Activated CD8-positive, alpha-beta T cell treated with anti-CD3 and anti-CD28 coated beads, Interleukin-2, amount 10 ng/mL, durations not matched to agents 7 days and 5 days (primary cell): Measurements from ENCODE around the gene YPEL4. TPM values are rescaled to one million over a fixed set of nuclear protein-coding genes. Genes with fewer than 3 reads are reported as not detected.
"Not testable (repeated sequence)": the region's sequence is repeated elsewhere in the genome, so short reads cannot be mapped to it uniquely, and the experiment has no call there.

Experiments used
- ATAC-seq: fragments of 150-1000 bp; cut with Tn5 transposase; one replicate; pipeline ENCODE4 v1.10.0; 2021; ENCODE audit warnings: moderate library complexity
- CTCF ChIA-PET: fragments of 350-600 bp; sonication (Branson Sonifier 250); formaldehyde crosslinking; loops from one replicate; lab custom pipeline; 2021; ENCODE audit warnings: antibody characterized with exemption; lab: Charles Lee
- POLR2A ChIA-PET: fragments of 350-600 bp; sonication (Branson Sonifier 250); formaldehyde crosslinking; loops from one replicate; lab custom pipeline; 2021; ENCODE audit warnings: antibody characterized with exemption; lab: Charles Lee
- DNase-seq: peaks from one replicate; pipeline ENCODE4 v3.0.0-alpha.2; 2020
- H3K27ac Mint-ChIP-seq: one replicate; pipeline ENCODE4 v1.8.0; 2021; ENCODE audit warnings: mild to moderate bottlenecking, mixed read lengths
- H3K27me3 Mint-ChIP-seq: one replicate; pipeline ENCODE4 v1.8.0; 2021; ENCODE audit warnings: low read depth, mixed read lengths
- H3K36me3 Mint-ChIP-seq: one replicate; pipeline ENCODE4 v1.8.0; 2021; ENCODE audit warnings: low read depth, mixed read lengths
- H3K4me1 Mint-ChIP-seq: one replicate; pipeline ENCODE4 v1.8.0; 2021; ENCODE audit warnings: low read depth, mixed read lengths
- H3K4me3 Mint-ChIP-seq: one replicate; pipeline ENCODE4 v1.8.0; 2021; ENCODE audit warnings: mild to moderate bottlenecking, mixed read lengths
- H3K9me3 Mint-ChIP-seq: one replicate; pipeline ENCODE4 v1.8.0; 2022; ENCODE audit warnings: mixed read lengths; ENCODE audit not compliant: insufficient read depth
- total RNA-seq, 2 experiments: library from RNA; stranded (reverse); gene quantifications; one replicate each; pipeline ENCODE4 v1.2.3, GENCODE V29; 2021

The YPEL4 gene
- under 1 TPM; 0.11 to 0.13 TPM for total RNA-seq

GRCh38 chr11:57649826-57650738, at the start of gene YPEL4:
TSS of gene YPEL4 (minus strand) at chr11:57649912. CDS start at chr11:57647107, 2,805 bp downstream.
- H3K9me3 Mint-ChIP-seq = no peaks in the 10 kb centered on the region
- H3K27ac Mint-ChIP-seq = peak within 1 kb of the TSS; percentile 71
- ATAC-seq = peak; percentile 76
- H3K4me3 Mint-ChIP-seq = peak within 1 kb of the TSS; percentile 71
- CTCF ChIA-PET = interaction anchor here (2.2 to 16.2 kb wide), 3 partner anchors 10 to 157 kb away, joined by 10 to 421 read pairs (median 12); partner anchors contain the start of gene UBE2L6
- DNase-seq = peak; percentile 77
- POLR2A ChIA-PET = no interaction called here
- no peaks in the 10 kb centered on the region for H3K36me3 Mint-ChIP-seq
- H3K4me1 Mint-ChIP-seq = peaks cover 61% of the 10 kb centered on the region
- H3K27me3 Mint-ChIP-seq = peaks cover 42% of the 10 kb centered on the region

GRCh38 chr11:57698843-57699365, 49.2 kb upstream of the YPEL4 start:
- ATAC-seq (peak; percentile 25), DNase-seq (no peak)
- Mint-ChIP-seq H3K9me3 (no peaks in the 10 kb centered on the region), H3K27me3 (no peaks in the 10 kb centered on the region), H3K27ac (no peak overlapping the region), H3K36me3 (peaks cover 58% of the 10 kb centered on the region), H3K4me3 (no peak overlapping the region), H3K4me1 (no peaks in the 10 kb centered on the region)
- ChIA-PET CTCF (interaction anchor here (4.0 kb wide), 1 partner anchor 102 kb away, joined by 18 read pairs; no protein-coding TSS in a partner anchor), POLR2A (interaction anchor here (1.1 kb wide), 1 partner anchor 43 kb away, joined by 3 read pairs; the partner anchor contains the start of gene SELENOH)

GRCh38 chr11:57690474-57690873, 40.8 kb upstream of the YPEL4 start:
- H3K27ac Mint-ChIP-seq, H3K9me3 Mint-ChIP-seq, H3K27me3 Mint-ChIP-seq, H3K4me3 Mint-ChIP-seq, POLR2A ChIA-PET, CTCF ChIA-PET, H3K4me1 Mint-ChIP-seq, DNase-seq, ATAC-seq: not testable (repeated sequence)
- peaks cover 59% of the 10 kb centered on the region for H3K36me3 Mint-ChIP-seq

- no peak for ATAC-seq
- POLR2A ChIA-PET = no interaction called here
- CTCF ChIA-PET = interaction anchor here (1.2 to 10.3 kb wide), 2 partner anchors 39 to 119 kb away, joined by 3 to 55 read pairs; no protein-coding TSS in a partner anchor
- Mint-ChIP-seq H3K36me3 (peaks cover 62% of the 10 kb centered on the region), H3K4me3 (no peak overlapping the region), H3K4me1 (peaks cover 26% of the 10 kb centered on the region), H3K9me3 (no peaks in the 10 kb centered on the region), H3K27me3 (no peaks in the 10 kb centered on the region), H3K27ac (no peak overlapping the region)
- no peak for DNase-seq
Measured at GRCh38 chr11:57681168-57681567, 31.5 kb upstream of the YPEL4 start.

- POLR2A ChIA-PET = no interaction called here
- H3K36me3 Mint-ChIP-seq = peaks cover 65% of the 10 kb centered on the region
- ATAC-seq = no peak
Measured at GRCh38 chr11:57680552-57680874, 30.8 kb upstream of the YPEL4 start.

GRCh38 chr11:57679396-57679795, 29.7 kb upstream of the YPEL4 start:
- CTCF ChIA-PET = interaction anchor here (0.5 to 10.3 kb wide), 2 partner anchors 22 to 121 kb away, joined by 3 to 55 read pairs; no protein-coding TSS in a partner anchor
- POLR2A ChIA-PET = interaction anchor here (1.0 kb wide), 1 partner anchor 63 kb away, joined by 3 read pairs; no protein-coding TSS in a partner anchor
- peaks cover 63% of the 10 kb centered on the region for H3K36me3 Mint-ChIP-seq

More at GRCh38 chr11:57680552-57680874, 30.8 kb upstream of the YPEL4 start:
- H3K27ac Mint-ChIP-seq = peak overlapping the region; percentile 24
- no peak overlapping the region for H3K4me3 Mint-ChIP-seq
- CTCF ChIA-PET = interaction anchor here (0.7 to 10.3 kb wide), 2 partner anchors 21 to 120 kb away, joined by 3 to 55 read pairs; no protein-coding TSS in a partner anchor
- no peaks in the 10 kb centered on the region for H3K9me3 Mint-ChIP-seq
- H3K4me1 Mint-ChIP-seq = peaks cover 32% of the 10 kb centered on the region
- no peaks in the 10 kb centered on the region for H3K27me3 Mint-ChIP-seq
- DNase-seq = no peak

GRCh38 chr11:57675176-57675941, 25.6 kb upstream of the YPEL4 start:
- Mint-ChIP-seq H3K9me3 (no peaks in the 10 kb centered on the region), H3K27me3 (no peaks in the 10 kb centered on the region), H3K4me3 (no peak overlapping the region), H3K4me1 (peaks cover 64% of the 10 kb centered on the region), H3K36me3 (peaks cover 61% of the 10 kb centered on the region), H3K27ac (no peak overlapping the region)
- DNase-seq = no peak
- ChIA-PET POLR2A (interaction anchor here (1.0 kb wide), 1 partner anchor 14 kb away, joined by 3 read pairs; no protein-coding TSS in a partner anchor), CTCF (interaction anchor here (0.7 to 10.3 kb wide), 3 partner anchors 36 to 148 kb away, joined by 3 to 55 read pairs (median 4); partner anchors contain the start of gene MED19)
- no peak for ATAC-seq

More at GRCh38 chr11:57679396-57679795, 29.7 kb upstream of the YPEL4 start:
- Mint-ChIP-seq H3K4me3 (no peak overlapping the region), H3K27ac (peak overlapping the region; percentile 24), H3K27me3 (no peaks in the 10 kb centered on the region), H3K4me1 (peaks cover 37% of the 10 kb centered on the region), H3K9me3 (no peaks in the 10 kb centered on the region)
- no peak for DNase-seq
- ATAC-seq = no peak

GRCh38 chr11:57674251-57674650, 24.5 kb upstream of the YPEL4 start:
- ATAC-seq (no peak), DNase-seq (no peak)
- H3K36me3 Mint-ChIP-seq = peaks cover 60% of the 10 kb centered on the region
- no peak overlapping the region for H3K4me3 Mint-ChIP-seq
- H3K27ac Mint-ChIP-seq = peak overlapping the region; percentile 3
- no peaks in the 10 kb centered on the region for H3K27me3 Mint-ChIP-seq
- no peaks in the 10 kb centered on the region for H3K9me3 Mint-ChIP-seq
- ChIA-PET POLR2A (no interaction called here), CTCF (interaction anchor here (10.3 kb wide), 1 partner anchor 126 kb away, joined by 55 read pairs; no protein-coding TSS in a partner anchor)
- H3K4me1 Mint-ChIP-seq = peaks cover 65% of the 10 kb centered on the region

- Mint-ChIP-seq H3K27me3 (no peaks in the 10 kb centered on the region), H3K36me3 (peaks cover 33% of the 10 kb centered on the region), H3K27ac (peak overlapping the region; percentile 99), H3K4me3 (peak overlapping the region; percentile 96), H3K4me1 (peaks cover 51% of the 10 kb centered on the region), H3K9me3 (no peaks in the 10 kb centered on the region)
- CTCF ChIA-PET = interaction anchor here (0.6 to 2.8 kb wide), 3 partner anchors 11 to 190 kb away, joined by 3 to 11 read pairs (median 6); partner anchors contain the start of gene CLP1
- DNase-seq (peak; percentile 63), ATAC-seq (peak; percentile 10)
- POLR2A ChIA-PET = interaction anchor here (0.7 to 2.5 kb wide), 3 partner anchors 11 to 139 kb away, joined by 3 to 12 read pairs (median 3); partner anchors contain the start of genes CLP1 and SELENOH
Measured at GRCh38 chr11:57668434-57668782, 18.7 kb upstream of the YPEL4 start.

- Mint-ChIP-seq H3K4me1 (peaks cover 45% of the 10 kb centered on the region), H3K9me3 (no peaks in the 10 kb centered on the region), H3K36me3 (peaks cover 28% of the 10 kb centered on the region), H3K27ac (peak within 1 kb of the TSS; percentile 99), H3K4me3 (peak within 1 kb of the TSS; percentile 96), H3K27me3 (no peaks in the 10 kb centered on the region)
- ChIA-PET POLR2A (interaction anchor here (0.7 to 2.5 kb wide), 4 partner anchors 10 to 138 kb away, joined by 3 to 12 read pairs (median 4); partner anchors contain the start of genes CLP1, MED19 and SELENOH), CTCF (interaction anchor here (0.6 to 3.3 kb wide), 5 partner anchors 10 to 210 kb away, joined by 3 to 11 read pairs (median 10); partner anchors contain the start of gene CLP1)
- ATAC-seq (peak; percentile 92), DNase-seq (peak; percentile 100)
Measured at GRCh38 chr11:57667736-57668433, 18.2 kb upstream of the YPEL4 start, which contains the start of gene ZDHHC5. TSS of gene ZDHHC5 (plus strand) at chr11:57668114. CDS start at chr11:57673091, 4,977 bp downstream.
